SU-DHL-6 (cell line): ENCODE data around the gene GRB10.

ENCODE experiments used
- CTCF ChIP-seq: fragments of 200-600 bp; sonication (generic); IDR thresholded peaks from one replicate; pipeline ENCODE4 v1.5.1; 2017; ENCODE audit warnings: antibody characterized with exemption, mild to moderate bottlenecking, low read length, moderate library complexity; ENCODE audit not compliant: insufficient read depth, poor library complexity, severe bottlenecking
- EZH2phosphoT487 ChIP-seq: fragments of 200-600 bp; sonication (generic), shearing (Covaris generic); conservative IDR thresholded peaks from 2 replicates; pipeline ENCODE4 v1.6.1; 2018; ENCODE audit warnings: mild to moderate bottlenecking, antibody characterized with exemption, low read length, moderate library complexity, mixed read lengths

DNA sequence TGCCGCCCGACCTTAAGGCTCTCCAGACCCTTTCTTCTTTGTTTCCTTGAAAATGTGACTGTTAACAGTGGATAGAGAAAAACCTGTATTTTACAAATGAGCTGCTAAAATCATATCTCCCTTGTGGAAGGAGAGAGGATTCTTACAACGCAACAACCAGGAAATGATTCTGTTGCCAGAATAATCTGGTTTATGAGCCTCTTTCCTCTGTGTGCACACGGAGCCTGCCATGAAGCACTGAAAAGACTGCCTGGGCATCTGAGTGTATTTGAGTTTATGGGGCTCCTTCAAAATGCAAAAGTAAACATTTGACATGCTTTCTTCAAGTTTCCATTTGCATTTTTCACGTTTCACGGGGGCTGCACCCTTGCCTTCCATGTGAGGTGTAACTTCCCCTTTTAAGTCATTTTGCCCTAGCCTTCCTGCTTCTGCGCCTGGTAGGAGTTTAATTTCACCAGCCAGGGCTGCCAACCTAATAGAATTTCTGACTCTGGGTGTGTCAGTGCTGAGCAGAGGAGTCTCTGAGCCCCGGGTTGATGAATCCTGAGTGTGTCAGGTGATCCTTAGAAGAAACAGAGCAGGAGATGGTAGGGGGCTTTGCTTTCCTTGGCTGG, 101.2 kb downstream of the GRB10 start:
- no peak for TF ChIP-seq CTCF
- TF ChIP-seq EZH2phosphoT487 = no peak
